HCEC 1CT (cell line): ENCODE results near the gene UCP3.

Source experiments
- DNase-seq: peaks from one replicate; pipeline ENCODE4 v3.0.0-alpha.2; 2017

UCP3 gene

GRCh38 chr11:74017631-74018030 lies 8.7 kb upstream of the UCP3 start:
- DNase-seq = no peak

- no peak for DNase-seq
Measured at GRCh38 chr11:74015919-74016684, 7.2 kb upstream of the UCP3 start.

GRCh38 chr11:74014880-74015279 lies 6.0 kb upstream of the UCP3 start:
- DNase-seq = no peak

- DNase-seq = no peak
Measured at GRCh38 chr11:74013141-74013540, 4.3 kb upstream of the UCP3 start.

DNA sequence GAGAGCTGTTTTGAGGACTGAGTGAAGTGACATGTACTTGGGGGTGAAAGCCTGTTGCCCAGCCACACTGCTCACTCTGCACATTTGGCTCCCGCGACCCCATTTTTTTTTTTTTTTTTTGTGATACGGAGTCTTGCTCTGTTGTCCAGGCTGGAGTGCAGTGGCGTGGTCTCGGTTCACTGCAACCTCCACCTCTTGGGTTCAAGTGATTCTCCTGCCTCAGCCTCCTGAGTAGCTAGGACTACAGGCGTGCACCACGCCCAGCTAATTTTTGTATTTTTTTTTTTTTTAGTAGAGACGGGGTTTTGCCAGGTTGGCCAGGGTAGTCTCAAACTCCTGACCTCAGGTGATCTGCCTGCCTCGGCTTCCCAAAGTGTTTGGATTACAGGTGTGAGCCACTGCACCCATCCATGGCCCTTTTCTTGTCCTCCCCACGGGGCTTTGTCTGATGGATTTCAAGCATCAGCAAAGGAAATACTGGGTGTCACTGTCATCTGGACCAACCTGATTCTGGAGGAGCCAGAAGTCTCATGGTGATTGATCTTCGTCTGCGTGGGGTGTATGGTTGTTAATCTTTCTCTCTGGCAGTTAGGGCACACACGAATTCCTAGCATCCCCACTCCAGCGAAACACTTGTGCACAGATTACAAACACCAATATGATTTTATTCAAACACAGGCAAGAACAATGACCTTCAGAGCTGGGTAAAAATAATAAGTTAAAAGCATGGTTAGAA lies 3.4 kb upstream of the UCP3 start:
- no peak for DNase-seq

DNA sequence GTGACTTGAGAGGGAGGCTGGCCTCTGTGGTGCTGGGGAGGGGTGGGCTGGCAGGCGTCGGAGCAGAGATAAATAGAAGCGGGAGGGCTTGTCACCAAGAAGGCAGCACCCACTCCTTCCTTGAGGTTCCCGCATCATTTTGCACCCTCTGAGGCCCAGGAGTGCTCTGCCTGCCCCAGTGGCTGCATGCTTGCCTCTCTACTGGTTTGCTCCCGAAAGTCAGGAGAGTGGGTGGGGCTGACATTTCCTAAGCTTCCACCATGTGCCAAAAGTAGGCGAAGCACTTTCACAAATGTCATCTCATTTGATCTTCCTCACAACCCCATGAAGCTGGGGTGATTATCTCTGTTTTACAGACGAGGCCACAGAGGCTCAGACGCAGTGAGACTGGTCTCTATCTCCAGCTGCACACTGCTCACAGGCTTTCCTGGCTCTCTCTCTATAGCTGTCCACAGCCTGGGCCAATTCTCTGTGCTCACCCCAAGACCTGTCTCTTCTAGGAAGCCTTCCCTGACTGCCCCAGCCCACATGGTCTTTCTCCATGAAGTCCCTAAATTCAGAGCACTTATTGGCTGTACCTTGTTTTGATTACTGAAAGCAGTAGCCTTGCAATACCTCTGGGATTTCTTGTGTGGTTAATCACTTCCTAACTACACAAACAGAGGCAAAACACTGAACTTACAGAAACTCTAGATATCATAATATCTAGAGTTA lies 2.6 kb upstream of the UCP3 start:
- no peak for DNase-seq

GRCh38 chr11:74010306-74011300 lies 1.7 kb upstream of the UCP3 start:
- DNase-seq = no peak

GRCh38 chr11:74009675-74010305 lies 905 bp upstream of the UCP3 start:
- no peak for DNase-seq

DNA sequence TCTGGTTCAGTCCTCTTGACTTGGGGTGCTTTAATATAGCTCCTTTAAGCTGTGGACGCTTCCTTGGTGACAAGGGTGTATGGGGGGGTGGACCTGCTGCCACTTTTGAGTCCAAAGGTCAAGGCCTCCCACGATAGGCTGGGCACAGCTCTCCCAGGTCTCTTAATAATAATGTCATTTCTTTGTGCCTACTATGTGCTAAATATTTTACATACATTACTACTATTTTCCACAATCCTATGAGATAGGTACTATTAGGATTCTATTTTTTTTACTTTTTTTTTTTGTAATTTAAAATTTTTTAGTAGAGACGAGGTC lies 304 bp upstream of the UCP3 start:
- DNase-seq = no peak

- DNase-seq = no peak
Measured at GRCh38 chr11:74007691-74008372, 1.1 kb downstream of the UCP3 start.

DNA sequence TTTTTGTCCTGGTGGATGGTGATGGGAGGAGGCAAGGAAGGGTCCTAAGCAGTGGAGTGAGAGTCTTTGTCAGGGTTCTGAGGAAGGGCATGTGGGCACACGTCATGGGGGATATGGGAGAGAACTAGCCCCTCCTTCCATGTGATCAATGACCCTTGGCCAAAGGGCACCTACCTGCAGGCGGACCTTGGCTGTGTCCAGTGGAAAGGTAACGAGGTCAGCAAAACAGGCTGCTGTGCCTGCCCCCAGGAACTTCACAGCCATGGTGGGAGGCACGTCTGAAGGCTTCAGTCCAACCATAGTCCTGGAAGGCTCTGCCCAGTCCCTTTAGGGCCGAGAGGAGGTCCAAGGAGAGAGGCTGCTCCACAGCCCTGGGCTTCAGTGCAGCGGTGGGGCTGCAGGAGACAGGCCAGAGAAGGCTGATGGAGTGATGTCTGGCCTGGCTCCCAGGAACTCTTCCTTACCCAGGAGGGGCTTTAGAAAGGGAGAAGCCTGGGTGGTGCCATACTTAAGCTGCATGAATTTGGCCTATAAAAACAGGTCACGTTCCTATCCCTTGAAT lies 2.1 kb downstream of the UCP3 start:
- no peak for DNase-seq

DNA sequence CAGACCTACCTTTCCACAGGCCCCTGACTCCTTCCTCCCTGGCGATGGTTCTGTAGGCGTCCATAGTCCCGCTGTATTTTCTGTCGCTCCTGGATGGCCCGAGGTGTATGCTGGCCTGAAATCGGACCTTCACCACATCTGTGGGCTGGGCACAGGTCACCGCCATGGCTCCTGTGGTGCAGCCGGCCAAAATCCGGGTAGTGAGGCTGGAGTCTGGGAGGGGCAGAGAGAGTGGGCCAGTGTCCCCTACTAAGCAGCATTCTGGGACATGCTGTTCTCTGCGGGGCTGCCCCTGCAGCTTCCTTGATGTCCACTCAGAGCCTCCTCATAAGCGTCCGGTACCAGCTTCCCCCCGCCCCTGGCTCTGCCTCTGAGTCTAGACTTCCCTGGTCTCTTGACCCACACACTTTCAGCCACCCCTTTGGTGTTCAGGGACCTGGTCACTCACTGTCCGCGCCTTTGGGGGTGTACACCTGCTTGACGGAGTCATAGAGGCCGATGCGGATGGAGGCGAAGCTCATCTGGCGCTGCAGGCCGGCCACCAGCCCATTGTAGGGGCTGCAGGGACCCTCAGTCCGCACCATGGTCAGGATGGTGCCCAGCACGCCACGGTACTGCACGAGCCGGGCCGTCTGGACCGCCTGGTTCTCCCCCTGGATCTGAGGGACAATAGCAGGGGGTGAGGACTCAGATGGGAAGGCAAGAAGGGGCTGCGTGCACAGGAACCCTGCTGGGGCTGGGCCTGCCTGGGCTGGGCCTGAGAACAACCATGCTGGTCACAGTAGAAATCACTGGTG lies 3.0 kb downstream of the UCP3 start:
- DNase-seq = no peak

GRCh38 chr11:74004759-74005615 lies 3.9 kb downstream of the UCP3 start:
- no peak for DNase-seq

GRCh38 chr11:74004046-74004695 lies 4.7 kb downstream of the UCP3 start:
- no peak for DNase-seq

DNA sequence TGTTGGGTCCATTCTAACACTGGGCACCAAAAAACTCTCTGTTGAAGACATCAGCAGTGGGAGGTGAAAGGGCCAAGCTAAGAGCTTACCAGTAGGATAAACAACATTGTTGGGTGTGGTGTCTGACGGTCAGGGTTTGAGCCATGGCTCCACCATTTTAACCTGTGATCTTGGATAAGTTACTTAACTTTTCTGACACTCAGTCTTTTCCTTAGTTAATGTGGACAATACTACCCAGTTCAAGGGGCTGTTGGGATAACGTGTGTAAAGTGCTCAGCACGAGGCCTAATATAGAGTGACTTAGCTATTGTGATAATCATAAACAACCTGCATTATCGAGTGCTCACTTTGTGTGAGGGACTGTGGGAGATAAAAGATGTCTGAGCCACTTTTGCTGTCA lies 6.1 kb downstream of the UCP3 start:
- no peak for DNase-seq

DNA sequence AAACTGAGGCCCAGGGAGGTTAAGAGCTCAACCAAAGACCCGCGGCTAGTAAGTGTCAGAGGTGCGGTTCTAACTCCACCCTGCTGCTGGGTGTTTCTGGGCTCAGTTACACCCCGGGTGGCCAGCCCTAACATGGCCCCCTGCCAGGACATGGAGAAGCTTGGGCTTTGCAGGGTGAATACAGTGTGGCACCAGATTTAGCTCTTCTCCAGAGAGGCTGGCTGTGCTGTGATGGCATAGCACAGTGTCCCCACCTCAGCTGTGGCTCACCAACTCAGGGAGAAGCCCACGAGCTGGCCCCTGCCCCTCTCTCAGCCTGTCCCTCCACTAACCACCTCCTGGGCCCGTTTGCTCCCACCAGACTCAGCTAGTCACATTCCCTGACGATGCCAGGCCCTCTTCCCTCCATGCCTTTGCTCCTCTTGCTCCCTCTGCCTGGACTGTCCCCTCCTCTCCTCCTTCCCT lies 7.0 kb downstream of the UCP3 start:
- no peak for DNase-seq

DNA sequence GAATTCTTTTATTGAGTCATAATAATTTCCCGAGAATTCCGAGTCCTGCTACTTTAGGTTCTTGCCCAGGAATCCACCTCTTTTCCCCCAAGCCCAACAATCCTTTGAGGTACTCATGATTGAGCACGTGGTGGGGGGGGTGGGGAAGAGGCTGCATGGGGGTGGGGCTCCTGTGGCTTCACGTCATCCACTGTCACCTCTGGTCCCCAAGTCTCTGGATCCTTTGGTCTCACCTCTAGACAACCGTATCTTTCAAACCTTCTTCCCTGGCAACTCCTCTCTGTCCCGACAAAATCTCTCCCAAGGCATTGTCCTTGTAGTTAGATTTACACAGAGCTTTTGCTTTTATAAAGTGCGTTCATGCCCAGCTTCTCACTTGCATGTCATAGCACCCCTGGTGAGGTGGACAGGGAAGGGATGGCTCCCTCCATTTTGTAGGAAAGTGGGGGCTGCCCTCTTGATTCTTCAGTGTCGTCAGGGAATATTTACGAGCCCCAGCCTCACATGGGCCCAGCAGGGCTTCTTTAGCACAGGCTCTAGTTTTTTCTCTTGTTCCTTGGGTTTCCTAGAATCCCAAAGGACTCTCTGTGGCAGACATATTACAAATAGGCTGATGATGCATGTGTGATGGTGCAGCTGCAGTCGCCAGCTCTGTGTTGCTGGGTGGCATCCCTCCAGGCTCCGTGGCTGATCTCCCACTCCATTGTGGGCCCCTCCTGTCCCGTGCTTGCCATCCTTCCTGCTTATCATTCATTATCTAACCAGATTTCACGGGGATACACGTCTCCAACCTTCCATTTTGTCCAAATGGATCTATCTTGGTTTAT lies 8.4 kb downstream of the UCP3 start:
- no peak for DNase-seq
